Measurements from ENCODE around the gene TAT.
A peak's percentile ranks its signal among the peaks of the same experiment; 100 is the strongest.

- TF ChIP-seq POLR2A (IDR thresholded peaks at IDR 0.05; ENCODE audit: low read depth, low read length) (no peak), CTCF (IDR thresholded peaks at IDR 0.05 in 2 of 3, conservative IDR thresholded peaks at IDR 0.05 in 1 of 3; ENCODE audit: control insufficient read depth in 2 of 3, extremely low read depth in 1 of 3, insufficient read depth in 1 of 3, low read depth in 3 of 3, low read length in 3 of 3) (peak; percentile 64 to 76 (median 74)), BHLHE40 (IDR thresholded peaks at IDR 0.05; ENCODE audit: borderline replicate concordance in 1 of 2, low read depth in 2 of 2, low read length in 1 of 2) (no peak), NR2C2 (IDR thresholded peaks at IDR 0.05; ENCODE audit: borderline replicate concordance, control insufficient read depth, insufficient read length, low read depth) (no peak), DPF2 (IDR thresholded peaks at IDR 0.05) (no peak), RFX5 (IDR thresholded peaks at IDR 0.05; ENCODE audit: low read depth, low read length) (no peak), EGR1 (IDR thresholded peaks at IDR 0.05; ENCODE audit: borderline replicate concordance in 1 of 2, low read depth in 2 of 2, low read length in 2 of 2) (no peak), ELK1 (IDR thresholded peaks at IDR 0.05; ENCODE audit: low read depth, low read length) (no peak), EZH2 (IDR thresholded peaks at IDR 0.05; ENCODE audit: borderline replicate concordance, control insufficient read depth, low read depth, low read length) (no peak), BRCA1 (IDR thresholded peaks at IDR 0.05; ENCODE audit: low read depth, low read length) (no peak), MTA3 (IDR thresholded peaks at IDR 0.05; ENCODE audit: borderline replicate concordance, low read length) (no peak), YY1 (IDR thresholded peaks at IDR 0.05; ENCODE audit: low read depth, low read length) (0 out of 2 replicates have a peak, but pooled peaks have one; percentile 22), SIN3A (IDR thresholded peaks at IDR 0.05; ENCODE audit: low read depth, low read length) (no peak)
- TF ChIP-seq, protein P1, sequence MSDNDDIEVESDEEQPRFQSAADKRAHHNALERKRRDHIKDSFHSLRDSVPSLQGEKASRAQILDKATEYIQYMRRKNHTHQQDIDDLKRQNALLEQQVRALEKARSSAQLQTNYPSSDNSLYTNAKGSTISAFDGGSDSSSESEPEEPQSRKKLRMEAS (IDR thresholded peaks at IDR 0.05; ENCODE audit: low read depth, low read length) = no peak
These were observed 34.5 kb downstream of the TAT start for GRCh38 chr16:71542377-71542776.
